Upper lobe of left lung (tissue), 6 donors: Measurements from ENCODE around the gene C19orf38. TPM values are rescaled to one million over a fixed set of nuclear protein-coding genes. Genes with fewer than 3 reads are reported as not detected.
A peak's percentile ranks its signal among the peaks of the same experiment; 100 is the strongest.

Source experiments
- ATAC-seq, 2 donors: fragments of 200-7000 bp; cut with Tn5 transposase; one replicate each; pipeline ENCODE4 v1.9.1; 2022; ENCODE audit warnings: mild to moderate bottlenecking in 2 of 2, moderate library complexity in 2 of 2; ENCODE audit not compliant: low FRiP score in 2 of 2
- DNase-seq, 2 donors: peaks; one replicate each; pipeline ENCODE4 v3.0.0-alpha.2; 2019 to 2020
- H3K27ac ChIP-seq, 4 donors: fragments of 200-600 bp; sonication (generic); one replicate each; pipeline ENCODE4 v1.5.1; 2016 to 2019
- H3K27me3 ChIP-seq, 4 donors: fragments of 200-600 bp; sonication (generic); one replicate each; pipeline ENCODE4 v1.5.1; 2017 to 2019
- H3K36me3 ChIP-seq, 4 donors: fragments of 200-600 bp; sonication (generic); one replicate each; pipeline ENCODE4 v1.5.1; 2016 to 2019
- H3K4me1 ChIP-seq, 4 donors: fragments of 200-600 bp; sonication (generic); one replicate each; pipeline ENCODE4 v1.5.1; 2018 to 2019
- H3K4me3 ChIP-seq, 4 donors: fragments of 200-600 bp; sonication (generic); one replicate each; pipeline ENCODE4 v1.5.1; 2017 to 2019; ENCODE audit warnings: mild to moderate bottlenecking in 2 of 4, moderate library complexity in 1 of 4
- H3K9me3 ChIP-seq, 4 donors: fragments of 200-600 bp; sonication (generic); one replicate each; pipeline ENCODE4 v1.5.1; 2018 to 2019
- CTCF ChIP-seq, 6 experiments: fragments of 450-650 bp in 4 of 6; fragments of 200-600 bp in 2 of 6; sonication (generic) in 2 of 6; IDR thresholded peaks; one replicate each; pipeline ENCODE4 v1.5.1; 2016 to 2019; ENCODE audit warnings: antibody characterized with exemption in 6 of 6
- EP300 ChIP-seq, 4 donors: sonication (generic); formaldehyde crosslinking; IDR thresholded peaks; one replicate each; pipeline ENCODE4 v1.5.1; 2017; ENCODE audit warnings: antibody characterized with exemption in 4 of 4, control low read depth in 2 of 4
- POLR2A ChIP-seq, 4 donors: fragments of 450-650 bp; IDR thresholded peaks; one replicate each; pipeline ENCODE4 v1.5.1; 2016 to 2017; ENCODE audit warnings: antibody characterized with exemption in 4 of 4, mild to moderate bottlenecking in 2 of 4
- POLR2AphosphoS5 ChIP-seq, 2 donors: sonication (generic); formaldehyde crosslinking; IDR thresholded peaks; one replicate each; pipeline ENCODE4 v1.5.1; 2017; ENCODE audit warnings: antibody characterized with exemption in 2 of 2
- WGBS, 2 donors: methylation state at CpG; one replicate each; pipeline ENCODE4 v1.1.5; 2017 to 2018; 5-methylcytosine and 5-hydroxymethylcytosine counted together
- total RNA-seq, 6 donors: library from RNA; depleted of rRNA in 4 of 6; stranded (reverse); fragments of >200 nt in 4 of 6; gene quantifications; one replicate each; pipeline versions ENCODE4 v1.1.0 to v1.2.1, GENCODE V29; 2016 to 2021
- donor health status: DM: no; HTN: no; CAD: no; lungs with moderate emphysema.
- donor health status: DM: no; HTN: yes; CAD: no; lungs with severe emphysema.

Gene C19orf38
- total RNA-seq, 6 donors from 2014 or later = 2.8 to 26.2 (median 6.8) TPM

DNA sequence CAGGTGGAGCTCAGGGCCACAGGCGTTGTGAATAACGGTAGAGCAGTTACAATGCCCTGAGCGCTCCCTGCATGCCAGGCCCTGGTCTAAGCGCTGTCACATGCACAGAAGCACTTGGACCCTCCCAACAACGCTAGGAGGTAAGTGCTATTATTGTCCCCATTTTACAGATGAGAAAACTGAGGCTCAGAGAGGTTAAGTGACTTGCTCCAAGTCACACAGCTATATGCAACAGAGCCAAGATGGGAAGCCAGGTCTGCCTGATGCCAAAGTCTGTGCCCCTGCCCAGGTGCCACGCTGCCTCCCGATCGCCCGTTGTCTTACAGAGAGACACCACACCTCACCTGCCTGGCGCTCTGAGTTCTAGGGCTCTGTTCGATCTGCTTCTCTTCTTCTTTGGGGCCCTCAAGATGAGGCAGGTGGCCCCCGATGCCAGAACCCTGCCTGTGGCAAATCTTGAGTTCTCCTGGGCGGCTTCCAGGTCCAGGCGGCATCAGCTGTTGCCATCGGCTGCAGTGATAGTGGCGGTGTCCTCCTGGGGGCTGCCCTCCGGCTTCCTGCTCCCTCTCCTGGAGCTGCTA lies 60.3 kb downstream of the C19orf38 start:
- H3K36me3 ChIP-seq = peaks cover 9 to 66% (median 44%) of the 10 kb centered on the region in 4 donors
- H3K27ac ChIP-seq = no peak overlapping the region
- H3K4me1 ChIP-seq = no peaks in the 10 kb centered on the region
- H3K9me3 ChIP-seq = no peaks in the 10 kb centered on the region
- no peaks in the 10 kb centered on the region for H3K27me3 ChIP-seq
- DNase-seq = peak in 1 of 2 donors; percentile 45
- ATAC-seq = no peak
- WGBS, 2 donors = 98 to 99% methylated on average over 7 to 12 of the region's 17 CpGs
- no peak overlapping the region for H3K4me3 ChIP-seq
- TF ChIP-seq EP300 (IDR thresholded peaks at IDR 0.05) (no peak), POLR2A (IDR thresholded peaks at IDR 0.05) (no peak), CTCF (IDR thresholded peaks at IDR 0.05) (no peak), POLR2AphosphoS5 (IDR thresholded peaks at IDR 0.05) (no peak)

DNA sequence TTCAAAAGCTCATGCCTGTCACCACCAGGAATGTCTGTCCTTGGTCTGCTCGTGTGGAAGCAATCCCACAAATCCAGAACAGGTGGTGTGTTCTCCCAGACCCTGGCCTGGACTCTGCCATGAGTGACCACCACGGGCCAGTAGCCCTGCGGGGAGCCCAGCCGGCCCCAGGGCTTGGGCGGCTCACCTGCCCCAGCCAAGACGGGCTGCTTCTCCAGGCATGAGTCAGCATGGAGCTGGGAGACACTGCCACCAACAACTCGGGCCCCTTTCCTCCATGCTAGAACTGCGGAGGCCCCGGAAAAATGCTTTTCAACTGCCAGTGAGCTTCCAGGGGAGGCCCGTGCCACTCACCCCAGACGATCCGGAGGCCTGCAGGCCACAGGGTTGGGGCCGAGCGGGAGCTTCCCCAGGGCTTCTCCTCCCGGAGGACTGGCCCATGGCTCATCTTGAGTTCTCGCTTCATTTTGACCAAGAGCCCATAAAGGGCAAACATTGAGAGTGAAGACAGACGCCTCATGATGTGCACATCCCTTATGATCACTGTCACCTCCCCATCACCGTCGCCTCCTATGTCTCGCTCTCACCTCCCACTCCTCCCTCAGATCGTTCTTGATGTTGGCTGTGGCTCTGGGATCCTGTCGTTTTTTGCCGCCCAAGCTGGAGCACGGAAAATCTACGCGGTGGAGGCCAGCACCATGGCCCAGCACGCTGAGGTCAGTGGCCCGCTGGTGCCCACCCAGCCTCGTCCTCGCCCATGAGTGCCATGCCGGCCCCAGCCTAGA lies 63.6 kb downstream of the C19orf38 start:
- no peak for TF ChIP-seq CTCF (IDR thresholded peaks at IDR 0.05)
- TF ChIP-seq POLR2AphosphoS5 (IDR thresholded peaks at IDR 0.05) = no peak
- no peak for TF ChIP-seq POLR2A (IDR thresholded peaks at IDR 0.05)
- TF ChIP-seq EP300 (IDR thresholded peaks at IDR 0.05) = no peak
- ATAC-seq = no peak
- peaks cover 9 to 93% (median 64%) of the 10 kb centered on the region in 4 donors for H3K36me3 ChIP-seq

GRCh38 chr19:10912619-10913018 lies 64.4 kb downstream of the C19orf38 start:
- H3K4me1 ChIP-seq = no peaks in the 10 kb centered on the region
- DNase-seq = peak in 1 of 2 donors; percentile 44
- ATAC-seq = no peak
- H3K4me3 ChIP-seq = no peak overlapping the region
- TF ChIP-seq POLR2AphosphoS5 (IDR thresholded peaks at IDR 0.05) = no peak
- TF ChIP-seq CTCF (IDR thresholded peaks at IDR 0.05) = no peak
- no peak for TF ChIP-seq POLR2A (IDR thresholded peaks at IDR 0.05)
- TF ChIP-seq EP300 (IDR thresholded peaks at IDR 0.05) = no peak
- no peaks in the 10 kb centered on the region for H3K9me3 ChIP-seq
- no peaks in the 10 kb centered on the region for H3K27me3 ChIP-seq
- H3K36me3 ChIP-seq = peaks cover 9 to 93% (median 63%) of the 10 kb centered on the region in 4 donors
- 91 to 92% methylated on average over 17 of the region's 18 CpGs for WGBS, 2 donors
- no peak overlapping the region for H3K27ac ChIP-seq

More for the DNA sequence above, 63.6 kb downstream of the C19orf38 start:
- Histone ChIP-seq H3K4me1 (no peaks in the 10 kb centered on the region), H3K27me3 (no peaks in the 10 kb centered on the region), H3K27ac (no peak overlapping the region), H3K9me3 (no peaks in the 10 kb centered on the region), H3K4me3 (no peak overlapping the region)
- 87 to 94% methylated on average over 23 to 29 of the region's 31 CpGs for WGBS, 2 donors
- peak in 1 of 2 donors; percentile 66 for DNase-seq

DNA sequence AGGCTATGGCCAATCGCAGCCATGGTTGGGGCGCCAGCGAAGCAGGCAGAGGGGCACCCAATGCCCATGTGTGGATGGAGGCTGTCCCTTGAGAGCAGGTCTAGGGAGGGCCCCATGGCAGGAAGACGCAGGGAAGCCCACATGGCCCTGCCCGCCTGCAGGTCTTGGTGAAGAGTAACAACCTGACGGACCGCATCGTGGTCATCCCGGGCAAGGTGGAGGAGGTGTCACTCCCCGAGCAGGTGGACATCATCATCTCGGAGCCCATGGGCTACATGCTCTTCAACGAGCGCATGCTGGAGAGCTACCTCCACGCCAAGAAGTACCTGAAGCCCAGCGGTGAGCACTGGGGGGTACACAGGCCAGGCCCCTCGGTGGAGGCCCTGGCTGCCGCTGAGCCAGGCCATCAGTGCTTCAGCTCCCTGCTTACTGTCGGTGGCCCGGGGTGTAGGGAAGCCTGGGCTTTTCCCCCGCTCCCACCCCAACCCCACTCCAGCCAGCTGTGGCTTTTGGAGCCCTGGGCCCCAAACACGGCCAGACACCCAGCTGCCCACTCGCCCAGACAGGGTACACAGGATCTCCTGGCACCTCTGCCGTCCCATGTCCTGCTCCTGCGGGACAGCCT lies 65.6 kb downstream of the C19orf38 start:
- Histone ChIP-seq H3K36me3 (peaks cover 9 to 88% (median 52%) of the 10 kb centered on the region in 4 donors), H3K27ac (no peak overlapping the region), H3K27me3 (no peaks in the 10 kb centered on the region), H3K4me1 (peaks cover 0 to 2% (median 0%) of the 10 kb centered on the region in 4 donors), H3K9me3 (no peaks in the 10 kb centered on the region), H3K4me3 (no peak overlapping the region)
- 86 to 92% methylated on average over 9 to 17 of the region's 24 CpGs for WGBS, 2 donors
- no peak for ATAC-seq
- TF ChIP-seq POLR2AphosphoS5 (IDR thresholded peaks at IDR 0.05) = no peak
- peak in 1 of 2 donors; percentile 67 for DNase-seq
